NCI-H1092 treated with DMSO at 0.1 percent for 48 hours (cell line): ENCODE data around the gene JCAD.
"Not testable (repeated sequence)": the region's sequence is repeated elsewhere in the genome, so short reads cannot be mapped to it uniquely, and the experiment has no call there.

Source experiments
- DNase-seq: peaks from one replicate; lab custom pipeline; 2025; lab: John Stamatoyannopoulos, UW

JCAD gene

GRCh38 chr10:30059209-30060107, at the start of gene JCAD:
Gene JCAD (minus strand): TSS chr10:30059586. CDS start chr10:30047812, 11,774 bp downstream.
- DNase-seq = no peak

GRCh38 chr10:30106987-30107386, 47.6 kb upstream of the JCAD start:
- DNase-seq = no peak

GRCh38 chr10:30103595-30104320, 44.4 kb upstream of the JCAD start:
- no peak for DNase-seq

DNA sequence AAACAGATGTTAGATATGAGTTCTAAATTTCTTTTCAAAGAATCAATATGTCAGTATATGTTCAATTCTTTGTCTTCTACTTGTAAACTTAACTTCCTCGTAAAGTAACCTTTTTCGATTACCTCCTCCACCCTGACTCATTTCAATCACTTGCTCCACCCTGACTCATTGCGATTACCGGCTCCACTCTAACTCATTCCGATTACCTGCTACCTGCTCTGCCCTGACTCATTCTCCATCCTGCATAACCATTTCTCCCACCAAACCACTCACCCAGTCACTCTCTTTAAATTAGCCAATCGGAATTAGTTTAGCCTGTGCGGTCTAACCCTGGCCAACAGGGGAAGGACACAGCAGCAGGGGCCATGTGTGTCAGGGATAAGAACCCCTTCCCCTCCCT, 40.3 kb upstream of the JCAD start:
- not testable (repeated sequence) for DNase-seq

DNA sequence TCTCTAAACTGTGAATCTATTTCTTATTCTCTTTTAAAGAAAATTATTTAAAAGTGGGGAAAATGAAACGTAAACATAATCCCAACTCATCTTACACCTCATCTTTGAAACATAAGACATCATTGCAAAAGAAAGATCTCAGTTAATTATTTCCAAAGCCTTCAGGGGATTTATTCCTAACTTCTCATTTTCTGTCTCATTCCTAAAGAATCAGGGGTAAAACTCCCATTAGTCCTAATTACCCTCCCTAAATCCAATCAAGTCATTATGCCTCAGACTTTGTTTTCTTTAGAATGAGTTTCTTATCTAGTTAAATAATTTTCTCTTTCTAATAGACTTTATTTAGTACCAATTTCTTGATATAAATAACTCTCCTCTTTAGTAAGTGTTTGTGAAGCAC, 39.7 kb upstream of the JCAD start:
- DNase-seq = no peak

DNA sequence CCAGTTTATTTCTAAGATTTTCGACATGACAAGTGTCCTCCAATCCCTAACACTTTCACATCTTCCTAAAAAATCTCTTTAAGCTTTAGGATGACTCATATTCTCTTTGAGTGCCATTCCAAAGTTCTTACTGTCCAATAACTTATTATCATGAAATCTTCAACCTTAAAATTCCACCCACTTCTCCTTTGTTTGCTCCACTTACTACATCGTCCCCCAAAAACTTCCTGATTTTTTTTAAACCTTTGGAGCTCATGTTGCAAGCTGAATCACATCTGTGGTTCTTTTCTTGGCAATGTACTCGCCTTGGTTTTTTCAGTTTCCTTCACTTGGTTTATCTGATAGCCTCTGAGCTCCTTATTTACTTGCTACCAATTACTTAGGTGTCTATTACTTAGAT, 39.2 kb upstream of the JCAD start:
- no peak for DNase-seq

GRCh38 chr10:30096564-30096963, 37.2 kb upstream of the JCAD start:
- no peak for DNase-seq

DNA sequence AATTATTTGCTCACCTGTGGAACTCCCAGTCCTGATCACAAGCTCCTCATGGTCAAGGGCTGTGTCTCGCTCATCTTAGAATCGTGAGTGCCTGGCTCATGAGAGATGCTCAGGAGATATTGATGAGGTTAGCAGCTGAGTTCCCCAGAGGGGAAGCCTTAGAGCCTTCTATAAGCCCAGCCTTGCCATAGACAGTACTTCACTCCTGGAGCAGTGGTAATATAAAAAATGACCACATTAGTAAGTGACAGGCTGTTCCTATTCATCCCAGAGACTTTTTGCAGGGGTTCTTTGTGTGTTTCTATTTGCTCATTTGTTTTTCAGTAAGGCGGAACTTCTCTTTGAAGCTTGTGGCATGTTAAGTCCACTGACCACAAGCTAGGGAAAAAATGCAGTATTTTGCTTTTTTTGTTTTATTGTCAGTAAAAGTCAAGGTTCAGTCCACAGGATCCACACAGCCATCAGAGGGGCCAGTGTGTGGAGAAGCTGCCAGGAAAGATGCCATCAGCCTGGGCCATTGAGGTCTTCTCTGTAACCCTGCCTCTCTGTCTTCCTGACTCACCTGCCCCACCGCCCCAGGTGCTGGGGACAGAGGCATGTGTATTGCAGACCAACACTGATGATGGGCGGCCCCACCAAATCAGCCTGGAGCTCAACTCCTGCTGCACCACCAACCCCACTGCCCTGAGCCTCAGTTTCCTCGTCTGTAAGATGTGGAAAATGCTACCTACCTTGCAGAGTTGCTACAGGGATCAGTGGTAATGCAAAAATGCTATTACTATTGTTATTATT, 36.4 kb upstream of the JCAD start:
- no peak for DNase-seq

DNA sequence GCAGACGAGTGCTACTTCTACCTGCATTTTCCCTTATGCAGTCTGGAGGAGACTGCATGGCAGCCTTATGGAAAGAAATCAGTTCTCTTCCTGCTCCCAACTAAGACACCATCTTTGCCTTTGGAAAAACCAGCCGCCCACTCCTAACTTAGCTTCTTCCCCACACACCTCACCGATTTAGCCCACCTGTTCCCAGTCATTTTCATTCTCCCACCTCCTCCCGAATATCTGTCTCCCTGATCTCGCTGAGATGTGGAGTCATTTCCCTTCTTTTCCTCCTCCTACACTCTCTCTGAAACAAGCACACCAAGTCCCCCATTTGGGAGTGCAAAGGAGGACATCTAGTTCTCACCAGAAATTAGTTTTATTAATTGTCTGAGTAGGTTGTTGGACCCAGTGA, 35.2 kb upstream of the JCAD start:
- DNase-seq = no peak

DNA sequence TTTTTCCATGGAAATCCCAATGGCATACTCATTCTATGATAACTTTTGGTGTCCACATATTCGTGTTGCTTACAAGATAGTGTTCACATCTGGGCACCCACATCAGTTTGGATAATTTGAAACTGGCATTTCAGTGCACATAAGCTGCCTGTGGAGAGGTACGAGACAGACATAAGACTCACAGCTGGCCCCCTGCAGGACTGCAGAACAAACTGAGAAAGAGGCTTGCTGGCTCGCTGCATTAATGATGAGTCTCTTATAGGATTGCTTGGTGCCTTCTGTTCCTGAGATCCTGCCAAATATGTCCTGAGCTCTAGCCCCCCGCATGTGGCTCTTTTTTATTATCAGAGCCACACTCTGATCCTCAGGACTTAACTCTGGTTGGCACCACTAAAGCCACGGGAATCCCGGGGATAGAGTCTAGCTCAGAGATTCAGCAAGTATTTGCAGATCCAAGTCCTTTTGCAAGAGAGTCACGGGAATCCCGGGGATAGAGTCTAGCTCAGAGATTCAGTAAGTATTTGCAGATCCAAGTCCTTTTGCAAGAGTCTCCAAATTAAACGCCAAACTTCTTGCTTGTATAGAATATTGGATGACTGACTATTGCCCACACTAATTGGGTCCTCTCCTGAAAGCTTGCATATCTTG, 34.0 kb upstream of the JCAD start:
- DNase-seq = no peak

- DNase-seq = no peak
Measured at GRCh38 chr10:30092151-30092790, 32.9 kb upstream of the JCAD start.

GRCh38 chr10:30091136-30091535, 31.8 kb upstream of the JCAD start:
- DNase-seq = no peak

DNA sequence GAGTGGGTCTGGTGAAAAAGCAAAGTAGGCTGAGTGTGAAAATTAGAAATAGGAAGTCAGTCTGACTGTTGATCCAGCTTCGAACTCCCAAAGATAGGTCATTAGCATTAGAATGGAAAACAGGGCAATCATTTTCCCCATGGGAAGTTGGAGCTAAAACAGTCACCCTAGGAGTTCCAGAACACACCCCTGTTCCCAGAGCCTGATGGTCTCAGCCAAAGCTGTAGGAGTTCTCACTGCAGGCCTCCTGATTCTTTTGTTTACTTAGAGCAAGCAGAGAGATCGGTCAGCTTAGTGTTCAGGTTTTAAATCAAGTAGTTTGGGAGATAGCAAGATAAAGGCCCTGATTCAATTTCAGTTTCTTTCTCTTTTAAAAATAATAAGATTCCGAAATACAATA, 28.8 kb upstream of the JCAD start:
- DNase-seq = no peak

DNA sequence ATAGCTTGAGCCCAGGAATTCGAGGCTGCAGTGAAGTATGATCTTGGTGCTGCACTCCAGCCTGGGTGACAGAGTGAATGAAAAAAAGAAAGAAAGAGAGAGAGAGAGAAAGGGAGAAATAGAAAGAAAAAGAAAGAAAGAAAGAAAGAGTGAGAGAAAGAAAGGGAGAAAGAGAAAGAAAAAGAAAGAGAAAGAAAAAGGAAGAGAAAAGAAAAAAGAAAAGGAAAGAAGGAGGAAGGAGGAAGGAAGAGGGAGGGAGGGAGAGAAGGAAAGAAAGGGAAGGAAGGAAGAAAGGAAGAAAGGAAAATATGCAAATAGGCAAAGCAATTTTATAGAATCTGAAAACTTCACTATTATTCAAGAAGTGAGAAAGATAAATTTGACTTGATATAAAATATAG, 24.5 kb upstream of the JCAD start:
- no peak for DNase-seq

DNA sequence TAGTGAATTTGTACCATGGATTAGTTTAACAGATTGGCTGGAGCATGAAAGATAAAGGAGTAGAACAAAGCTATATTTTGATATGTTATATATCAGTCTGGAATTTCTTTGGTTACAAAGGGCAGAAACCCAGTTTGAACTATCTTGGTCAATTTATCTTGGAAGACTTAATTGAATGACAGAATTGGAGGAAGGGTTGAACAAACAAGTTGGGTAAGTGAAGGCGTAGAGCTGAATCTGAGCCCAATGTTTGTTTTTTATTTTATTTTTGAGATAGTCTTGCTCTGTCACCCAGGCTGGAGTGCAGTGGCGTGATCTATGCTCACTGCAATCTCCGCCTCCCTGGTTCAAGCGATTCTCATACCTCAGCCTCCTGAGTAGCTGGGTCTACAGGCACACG, 21.8 kb upstream of the JCAD start:
- DNase-seq = no peak

GRCh38 chr10:30080161-30080560, 20.8 kb upstream of the JCAD start:
- DNase-seq = no peak

- no peak for DNase-seq
Measured at GRCh38 chr10:30079408-30079807, 20.0 kb upstream of the JCAD start.

DNA sequence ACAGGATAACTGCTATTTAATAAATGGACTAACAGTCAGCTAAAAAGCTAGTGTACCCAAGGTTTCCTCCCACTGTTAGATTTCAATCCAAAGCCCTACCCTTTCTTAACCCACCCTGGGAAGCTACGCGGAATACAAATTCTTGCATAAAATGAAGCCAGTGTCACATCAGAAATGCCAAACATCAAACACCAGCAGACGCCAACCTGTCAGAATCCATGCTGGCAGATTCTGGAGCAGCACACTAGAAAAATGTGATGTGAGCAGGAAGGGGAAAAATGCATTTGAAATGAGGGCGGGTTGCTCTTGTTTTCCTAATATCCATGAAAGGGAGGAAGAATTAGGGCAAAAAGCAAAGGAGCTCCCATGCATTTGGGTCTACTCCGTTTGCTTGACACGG, 16.1 kb upstream of the JCAD start:
- DNase-seq = no peak

GRCh38 chr10:30074933-30075332, 15.5 kb upstream of the JCAD start:
- DNase-seq = no peak

DNA sequence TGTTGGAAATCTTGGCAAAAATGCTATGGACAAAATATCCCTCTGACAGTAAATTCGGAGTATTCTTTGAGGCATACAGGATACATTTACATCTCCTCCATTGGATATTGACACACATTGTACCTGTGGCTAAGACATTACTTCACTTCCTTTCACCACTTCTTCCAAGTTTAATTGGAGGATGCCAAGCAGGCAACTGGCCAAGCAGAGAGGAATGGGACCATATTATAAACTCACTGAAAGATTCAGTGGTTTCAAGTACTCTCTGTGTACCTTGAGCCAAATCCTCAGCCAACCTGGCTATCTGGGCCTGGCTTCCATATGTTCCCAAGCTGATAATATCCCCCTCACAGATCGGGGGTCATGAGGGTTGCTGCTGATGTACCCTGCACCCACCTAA, 14.7 kb upstream of the JCAD start:
- DNase-seq = no peak

DNA sequence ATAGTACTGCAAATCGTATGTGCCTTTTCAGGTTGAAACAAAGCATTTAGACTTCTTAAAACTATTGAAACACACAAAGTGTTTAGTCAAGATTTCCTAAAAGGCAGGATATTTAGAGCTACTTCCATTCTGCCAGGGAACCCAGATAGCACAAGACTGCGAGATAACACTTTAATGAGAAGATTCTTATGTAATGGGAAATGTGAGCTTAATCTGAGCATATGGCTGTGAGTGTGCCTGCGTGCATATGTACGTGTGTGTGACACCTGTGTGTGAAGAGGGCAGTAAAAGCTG, 14.3 kb upstream of the JCAD start:
- DNase-seq = no peak
